T1000 (cell line): Measurements from ENCODE around the gene UBAP1.
"Not testable (repeated sequence)": the region's sequence is repeated elsewhere in the genome, so short reads cannot be mapped to it uniquely, and the experiment has no call there.

Source experiments
- DNase-seq: peaks from one replicate; lab custom pipeline; 2025; ENCODE audit warnings: mixed read lengths; lab: John Stamatoyannopoulos, UW

UBAP1 gene

DNA sequence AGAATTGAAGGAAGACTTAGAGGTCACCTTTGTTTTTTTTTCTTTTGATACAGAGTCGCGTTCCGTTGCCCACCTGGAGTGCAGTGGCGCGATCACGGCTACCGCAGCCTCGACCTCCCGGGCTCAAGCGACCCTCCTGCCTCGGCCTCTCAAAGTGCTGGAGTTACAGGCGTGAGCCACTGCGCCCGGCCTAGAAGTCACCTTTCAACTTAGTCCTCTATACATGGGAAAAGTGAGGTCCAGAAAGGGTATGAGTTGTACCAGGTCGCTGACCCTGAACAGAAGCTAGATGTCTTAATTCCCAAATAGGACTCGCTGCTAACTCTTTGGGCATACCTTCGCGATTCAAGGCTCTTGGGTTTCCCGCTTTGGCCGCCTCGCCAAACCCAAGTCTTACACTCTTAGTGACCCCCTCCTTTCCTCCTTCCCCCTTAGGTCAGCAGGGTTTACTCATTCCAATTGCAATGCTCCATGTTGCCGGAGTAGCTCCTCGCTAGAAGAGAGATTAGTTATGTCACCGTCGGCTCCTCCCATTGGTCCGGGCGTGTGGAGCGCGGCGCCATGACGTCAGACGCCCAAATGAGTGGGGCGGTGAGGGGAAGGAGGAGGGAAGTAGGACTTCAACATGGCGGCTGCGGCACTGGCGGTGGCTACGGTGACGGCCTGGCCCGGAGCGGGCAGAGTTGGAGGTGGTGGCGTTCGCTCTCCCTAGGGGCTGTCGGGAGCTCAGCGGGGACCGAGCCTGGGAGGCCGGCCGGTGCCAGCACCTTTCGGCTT lies at the start of gene UBAP1:
UBAP1 (plus strand) TSS at position 608 of the 777 bp plus-strand sequence. CDS start 41,872 bp downstream, outside the sequence.
- peak; percentile 79 for DNase-seq

DNA sequence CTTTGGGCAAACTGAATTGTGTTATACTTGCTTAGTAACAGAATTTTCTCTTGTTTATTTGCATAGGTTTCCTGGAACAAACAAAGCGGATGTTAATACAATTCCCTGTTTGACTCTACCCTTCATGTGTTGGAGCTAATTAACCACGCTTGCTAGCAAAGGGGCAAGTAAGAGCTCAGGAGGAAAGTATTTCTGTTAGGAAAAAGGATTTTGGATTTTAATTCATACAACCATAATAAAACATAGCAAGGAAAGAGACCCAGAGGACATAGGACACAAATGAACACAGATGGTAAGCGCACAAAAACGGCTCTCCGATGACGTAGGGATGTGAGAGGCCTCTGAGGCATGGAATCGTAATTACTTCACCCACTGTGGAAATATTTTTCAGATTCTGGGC lies 47.3 kb upstream of the UBAP1 start:
- DNase-seq, result no peak

DNA sequence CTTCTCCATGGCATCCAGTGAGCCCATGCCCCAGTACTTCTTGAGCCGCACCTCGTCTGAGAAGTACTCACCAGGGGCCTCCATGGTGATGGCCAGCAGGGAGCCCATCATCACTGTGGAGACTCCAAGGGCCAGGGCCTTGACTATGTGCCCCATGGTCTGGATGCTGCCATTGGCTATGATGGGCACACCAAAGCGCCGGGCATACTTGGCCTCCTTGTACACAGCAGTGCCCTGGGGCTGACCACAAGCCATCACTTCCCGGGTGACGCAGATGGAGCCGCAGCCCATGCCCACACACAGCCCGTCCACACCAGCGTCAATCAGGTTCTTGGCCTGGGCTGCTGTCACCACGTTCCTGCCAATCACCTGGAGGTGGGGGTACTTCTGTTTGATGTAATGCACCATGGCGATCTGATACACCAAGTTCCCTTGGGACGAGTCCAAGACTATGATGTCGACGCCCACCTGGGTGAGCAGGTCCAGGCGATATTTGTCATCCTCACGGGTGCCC lies 45.4 kb upstream of the UBAP1 start:
- no peak for DNase-seq

DNA sequence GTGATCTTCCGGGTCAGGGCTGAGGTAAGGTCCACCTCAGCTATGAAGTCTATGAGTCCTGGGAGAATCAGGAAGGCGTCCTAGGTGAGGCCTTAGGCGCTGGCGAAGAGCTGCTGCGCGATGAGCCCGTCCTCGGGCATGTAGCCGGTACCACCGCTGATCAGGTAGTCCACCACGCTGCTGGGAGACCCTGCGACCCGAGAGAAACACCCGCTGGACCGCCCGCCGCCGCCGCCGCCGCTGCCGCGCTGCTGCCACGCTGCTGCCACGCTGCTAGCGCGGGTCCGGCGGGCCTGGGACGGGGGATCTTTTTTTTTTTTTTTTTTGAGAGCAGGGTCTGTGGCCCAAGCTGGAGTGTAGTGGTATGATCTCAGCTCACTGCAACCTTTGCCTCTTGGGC lies 44.3 kb upstream of the UBAP1 start:
- DNase-seq, result no peak

DNA sequence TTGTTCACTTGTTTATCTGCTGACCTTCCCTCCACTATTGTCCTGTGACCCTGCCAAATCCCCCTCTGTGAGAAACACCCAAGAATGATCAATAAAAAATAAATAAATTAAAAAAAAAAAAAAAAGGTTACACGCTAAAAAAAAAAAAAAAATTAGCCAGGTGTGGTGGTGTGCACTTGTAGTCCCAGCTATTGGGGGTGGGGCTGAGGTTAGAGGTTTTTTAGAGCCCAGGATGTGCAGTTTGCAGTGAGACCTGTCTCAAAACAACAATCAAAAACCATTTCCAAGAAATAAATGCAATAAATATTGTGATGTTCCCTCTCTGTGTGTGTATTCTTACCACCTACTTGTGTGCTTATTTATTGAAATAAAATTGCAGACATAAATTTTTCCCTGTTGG lies 40.2 kb upstream of the UBAP1 start:
- not testable (repeated sequence) for DNase-seq

DNA sequence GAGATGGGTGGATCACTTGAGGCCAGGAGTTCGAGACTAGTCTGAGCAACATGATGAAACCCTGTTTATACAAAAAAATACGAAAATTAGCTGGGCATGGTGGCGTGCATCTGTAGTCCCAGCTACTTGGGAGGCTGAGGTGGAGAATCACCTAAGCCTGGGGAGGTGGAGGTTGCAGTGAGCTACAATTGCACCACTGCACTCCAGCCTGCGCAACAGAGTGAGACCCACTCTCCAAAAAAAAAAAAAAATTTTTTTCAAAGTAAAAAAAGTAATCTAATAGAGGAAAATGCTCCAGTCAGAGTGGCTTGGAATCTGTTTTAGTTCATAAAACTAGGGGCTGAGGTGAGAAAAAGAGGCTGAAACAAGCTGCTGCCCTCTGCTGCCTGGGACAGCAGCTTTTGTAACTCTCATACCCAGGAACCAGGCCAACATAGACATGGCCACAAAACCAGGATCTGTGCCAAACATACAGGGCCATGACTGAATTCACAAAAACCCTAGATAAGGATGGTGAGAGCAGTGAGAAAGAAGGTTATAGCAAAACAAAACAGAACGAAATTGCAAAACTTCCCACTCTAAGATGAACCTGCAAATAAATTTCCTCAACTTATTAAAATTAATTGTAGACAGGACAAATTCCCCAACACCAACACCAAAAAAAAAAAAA lies 39.2 kb upstream of the UBAP1 start:
- DNase-seq, result peak; percentile 2

DNA sequence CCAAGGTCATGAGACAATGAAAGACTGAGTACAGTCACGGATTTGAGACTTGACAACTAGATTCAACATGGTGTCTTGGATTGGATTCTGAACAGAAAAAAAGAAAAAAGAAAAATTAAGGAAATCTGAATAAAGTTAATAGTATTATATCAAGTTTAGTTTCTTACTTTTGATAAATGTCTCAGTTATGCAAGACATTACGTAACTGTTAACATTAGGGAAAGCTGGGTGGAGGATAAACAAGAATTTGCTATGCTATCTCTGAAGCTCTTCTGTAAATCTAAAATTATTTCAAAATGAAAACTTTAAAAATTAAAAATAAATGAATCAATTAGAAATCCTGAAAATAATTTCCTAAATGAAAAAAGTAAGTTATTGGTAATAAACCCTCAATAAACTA lies 38.0 kb upstream of the UBAP1 start:
- no peak for DNase-seq

DNA sequence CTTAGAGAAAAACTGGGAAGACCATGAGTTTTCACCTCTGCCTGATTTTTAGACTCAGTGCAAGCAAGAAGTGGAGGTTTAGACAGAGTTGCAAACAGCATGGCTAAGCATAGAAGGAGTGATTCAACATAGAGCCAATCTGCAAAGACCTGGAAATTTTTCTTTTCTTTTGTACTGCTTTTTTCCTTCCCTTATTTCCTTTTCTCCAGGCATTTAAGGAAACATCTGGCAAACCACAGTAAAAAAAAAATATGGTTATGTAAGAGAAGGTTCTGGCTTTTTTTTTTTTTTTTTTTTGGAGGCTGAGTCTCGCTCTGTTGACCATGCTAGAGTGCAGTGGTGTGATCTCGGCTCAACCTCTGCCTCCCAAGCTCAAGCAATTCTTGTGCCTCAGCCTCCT lies 35.7 kb upstream of the UBAP1 start:
- DNase-seq, result no peak

DNA sequence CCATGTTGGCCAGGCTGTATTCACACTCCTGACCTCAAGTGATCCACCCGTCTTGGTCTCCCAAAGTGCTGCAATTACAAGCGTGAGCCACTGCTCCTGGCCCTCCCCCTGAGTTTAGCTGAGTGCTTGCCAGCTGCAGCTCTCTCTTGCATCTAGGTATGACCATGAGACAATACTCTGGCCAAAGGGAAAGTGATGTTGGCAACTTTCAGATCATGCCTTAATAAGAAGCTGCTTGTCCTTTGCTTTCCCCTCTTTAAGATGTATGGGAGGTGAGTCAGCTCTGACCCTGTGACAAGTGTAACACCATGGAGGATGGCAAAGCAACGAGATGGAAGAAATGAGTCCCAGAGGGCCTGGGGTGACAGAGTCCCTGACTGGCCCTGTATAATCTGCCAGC lies 33.7 kb upstream of the UBAP1 start:
- DNase-seq, result no peak

DNA sequence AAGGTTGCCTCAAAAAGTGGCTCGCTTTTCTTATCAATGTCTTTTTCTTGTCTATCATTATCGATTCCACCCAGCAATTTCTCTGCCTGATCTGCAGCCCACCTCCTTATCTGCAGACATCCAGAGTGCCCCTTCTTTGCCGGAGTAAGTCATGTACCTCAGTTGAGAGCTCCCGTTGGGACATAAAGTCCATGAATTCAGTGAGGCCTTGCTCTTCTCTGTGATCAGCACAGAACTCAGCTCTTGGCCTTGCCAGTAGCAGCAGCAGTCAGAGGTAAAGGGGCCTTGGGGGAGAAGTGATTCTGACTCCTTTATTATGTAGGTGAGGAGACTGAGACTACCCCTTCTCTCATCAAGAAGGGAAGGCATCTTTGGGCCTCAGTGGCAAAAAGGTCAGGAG lies 27.4 kb upstream of the UBAP1 start:
- DNase-seq, result no peak

DNA sequence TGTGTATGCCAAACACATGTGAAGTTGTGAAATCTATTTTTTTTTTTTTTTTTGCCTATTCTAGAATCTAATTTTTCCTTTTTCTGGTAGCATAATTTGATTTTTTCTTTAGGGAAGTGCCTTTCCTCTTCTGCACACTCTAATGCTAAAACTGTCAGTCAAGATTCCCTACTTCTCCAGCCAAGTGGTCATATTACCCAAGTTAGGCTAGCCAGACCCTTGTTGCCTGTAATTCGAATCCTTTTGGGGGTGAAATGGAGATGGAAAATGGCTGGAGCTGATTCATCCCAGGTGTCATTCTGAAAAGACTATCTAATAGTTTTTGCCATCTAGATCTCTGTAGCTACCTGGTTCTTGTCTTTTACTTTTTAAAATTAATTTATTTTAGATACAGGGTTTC lies 24.8 kb upstream of the UBAP1 start:
- no peak for DNase-seq

DNA sequence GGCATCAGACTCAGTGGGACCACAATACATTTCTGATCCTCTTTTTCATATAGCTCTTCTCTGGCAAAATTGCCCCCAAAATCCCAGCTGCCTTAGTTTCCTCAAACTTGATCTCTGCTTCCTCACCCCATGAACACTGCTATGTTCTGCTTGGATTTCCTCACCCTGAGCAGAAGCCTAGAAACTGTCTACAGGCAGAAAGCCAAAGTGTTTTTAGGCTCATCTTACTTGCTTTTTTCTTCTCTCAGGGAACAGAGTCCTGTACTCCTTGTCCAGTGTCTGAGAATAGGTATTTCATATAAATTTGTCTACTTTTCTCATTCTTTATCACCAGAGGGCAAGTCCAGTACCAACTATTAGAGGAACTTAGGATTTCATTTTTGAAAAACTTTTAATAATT lies 21.5 kb upstream of the UBAP1 start:
- no peak for DNase-seq

DNA sequence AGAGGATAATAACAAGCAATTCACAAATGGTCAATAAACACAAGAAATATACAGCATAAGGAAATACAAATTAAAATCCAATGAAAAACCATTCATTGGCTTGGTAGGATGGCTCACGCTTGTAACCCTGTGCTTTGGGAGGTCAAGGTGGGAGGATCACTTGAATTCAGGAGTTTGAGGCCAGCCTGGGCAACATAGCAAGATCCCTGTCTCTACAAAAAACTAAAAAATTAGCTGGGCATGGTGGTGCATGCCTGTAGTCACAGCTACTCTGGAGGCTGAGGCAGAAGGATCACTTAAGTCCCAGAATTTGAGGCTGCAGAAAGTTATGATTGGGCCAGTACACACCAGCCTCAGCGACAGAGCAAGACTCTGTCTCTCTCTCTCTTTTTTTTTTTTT lies 20.9 kb upstream of the UBAP1 start:
- no peak for DNase-seq

DNA sequence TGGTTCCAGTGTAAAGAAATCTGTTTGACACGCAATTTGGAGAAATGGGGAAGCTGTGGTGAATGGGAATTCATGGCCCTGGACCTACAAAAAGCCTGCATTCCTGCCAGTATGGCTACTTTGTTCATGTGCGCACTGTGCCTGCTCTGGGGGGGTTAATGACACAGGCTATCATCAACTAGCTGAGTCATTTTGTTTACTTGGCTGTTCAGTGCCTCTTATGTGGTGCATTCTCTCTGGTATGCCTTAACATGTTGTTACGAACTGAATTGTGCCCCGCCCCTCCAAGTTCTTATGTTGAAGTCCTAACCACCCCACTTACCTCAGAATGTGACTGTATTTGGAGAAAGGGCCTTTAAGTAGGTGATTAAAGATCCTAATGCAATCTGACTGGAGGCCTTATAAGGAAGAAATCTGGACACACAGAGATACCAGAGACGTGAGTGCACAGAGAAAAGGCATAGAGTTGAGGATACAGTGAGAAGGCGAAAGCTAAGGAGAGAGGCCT lies 20.4 kb upstream of the UBAP1 start:
- peak; percentile 53 for DNase-seq

DNA sequence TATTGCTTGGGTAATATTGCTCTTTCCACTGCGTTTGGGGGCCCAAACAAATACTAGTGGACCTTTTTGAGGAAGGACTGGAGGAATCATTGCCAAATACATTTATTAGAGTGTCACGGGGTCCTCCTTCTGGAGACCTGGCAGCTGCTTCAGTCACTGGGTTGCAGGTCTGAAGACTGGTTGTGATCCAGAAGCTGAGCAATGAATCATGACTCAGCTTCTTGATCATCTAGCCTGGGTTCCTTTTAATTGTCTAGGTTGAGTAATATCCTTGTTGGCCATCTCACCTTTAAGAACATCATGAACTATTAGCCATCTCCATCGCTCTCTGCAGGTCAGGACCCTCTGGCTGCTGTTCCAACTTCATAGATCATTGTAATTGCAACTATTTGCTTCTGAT lies 15.4 kb upstream of the UBAP1 start:
- DNase-seq, result peak; percentile 14

DNA sequence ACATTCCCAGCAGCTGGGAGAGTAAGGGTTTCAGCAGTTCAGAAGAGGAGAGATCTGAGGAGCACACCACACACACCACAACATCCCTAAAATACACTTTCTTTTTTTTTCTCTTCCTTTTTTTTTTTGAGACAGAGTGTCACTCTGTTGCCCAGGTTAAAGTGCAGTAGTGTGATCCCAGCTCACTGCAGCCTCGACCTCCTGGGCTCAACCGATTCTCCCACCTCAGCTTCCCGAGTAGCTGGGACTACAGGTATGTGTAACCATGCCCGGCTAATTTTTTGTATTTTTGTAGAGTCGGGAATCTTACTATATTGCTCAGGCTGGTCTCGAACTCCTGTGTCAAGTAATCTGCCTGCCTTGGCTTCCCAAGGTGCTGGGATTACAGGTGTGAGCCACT lies 9.7 kb upstream of the UBAP1 start:
- DNase-seq, result no peak

DNA sequence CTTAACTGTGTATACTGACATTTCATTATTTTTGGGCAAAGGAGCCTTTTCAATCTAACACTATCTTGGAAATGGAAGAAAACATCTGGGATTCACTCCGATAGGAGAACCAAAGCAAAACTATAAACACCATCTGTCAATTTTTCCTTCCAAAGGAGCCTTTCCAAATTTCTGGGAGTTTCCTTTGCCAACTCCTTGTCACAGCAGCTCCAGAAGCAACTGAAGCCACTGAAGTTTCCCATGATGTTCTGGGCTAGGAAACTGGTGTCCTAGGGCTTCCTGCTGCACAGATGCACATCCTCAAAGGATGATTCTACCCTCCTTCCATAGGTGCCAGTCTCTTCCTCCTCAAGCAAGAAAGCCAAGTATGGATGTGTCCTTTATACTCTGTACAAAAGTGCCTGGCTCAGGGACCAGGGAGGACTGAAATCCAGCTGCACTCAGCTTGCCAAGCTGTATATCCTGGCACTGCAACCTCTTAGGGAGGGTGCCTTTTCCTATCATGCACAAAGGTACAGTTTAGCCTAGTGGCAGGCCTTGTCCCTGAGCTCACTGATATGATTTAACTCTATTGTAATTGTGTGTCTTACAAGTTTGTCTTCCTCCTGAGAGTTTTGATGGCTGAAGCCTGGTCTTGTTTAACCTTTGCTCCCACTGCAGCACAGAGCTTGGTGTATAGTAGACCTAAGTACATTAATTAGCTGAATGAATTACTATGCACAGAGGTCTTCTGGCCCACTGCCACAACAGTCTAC lies 8.4 kb upstream of the UBAP1 start:
- no peak for DNase-seq

DNA sequence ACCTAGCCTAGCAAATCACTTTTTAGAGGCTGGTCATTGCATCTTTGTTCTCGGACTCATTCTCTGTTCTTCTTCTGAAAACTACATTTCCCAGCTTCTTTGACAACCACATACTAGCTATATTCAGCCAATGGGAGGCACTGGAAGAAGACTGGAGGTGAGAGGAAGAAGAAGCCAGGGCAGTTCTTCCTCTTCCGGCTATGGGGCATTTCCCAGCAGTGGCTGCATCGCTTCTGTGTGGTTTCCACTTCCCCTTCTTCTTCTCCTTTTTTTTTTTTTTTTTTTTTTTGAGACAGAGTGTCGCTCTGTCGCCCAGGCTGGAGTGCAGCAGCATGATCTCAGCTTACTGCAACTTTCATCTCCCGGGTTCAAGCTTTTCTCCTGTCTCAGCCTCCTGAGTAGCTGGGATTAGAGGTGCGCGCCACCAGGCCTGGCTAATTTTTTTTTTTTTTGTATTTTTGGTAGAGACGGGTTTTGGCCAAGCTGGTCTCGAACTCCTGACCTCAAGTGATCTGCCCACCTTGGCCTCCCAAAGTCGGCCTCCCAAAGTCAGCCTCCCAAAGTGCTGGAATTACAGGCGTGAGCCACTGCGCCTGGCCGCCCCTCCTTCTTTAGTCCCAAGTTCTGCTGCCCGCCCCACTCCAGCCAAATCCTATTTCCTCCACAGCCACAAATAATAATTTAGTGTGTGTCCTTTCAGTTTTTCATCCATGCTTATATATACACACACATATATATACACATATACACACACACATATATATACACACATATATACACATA lies 6.9 kb upstream of the UBAP1 start:
- DNase-seq, result no peak

DNA sequence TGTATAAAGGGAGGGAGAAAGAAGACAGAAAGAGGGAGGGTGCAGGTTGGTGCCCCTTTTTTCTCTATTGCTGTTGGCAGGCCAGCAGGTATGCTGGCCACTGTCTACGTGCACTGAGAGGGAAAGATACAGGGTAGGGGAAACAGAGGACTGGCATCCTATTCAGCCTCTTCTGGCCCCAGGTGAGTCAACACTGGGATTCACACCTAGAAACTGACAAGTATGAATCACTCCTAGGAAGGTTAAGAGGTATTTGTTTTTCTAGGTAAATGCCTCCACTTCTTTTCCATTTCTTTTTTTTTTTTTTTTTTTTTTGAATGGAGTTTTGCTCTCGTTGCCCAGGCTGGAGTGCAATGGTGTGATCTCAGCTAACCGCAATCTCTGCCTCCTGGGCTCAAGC lies 2.8 kb upstream of the UBAP1 start:
- DNase-seq, result no peak

DNA sequence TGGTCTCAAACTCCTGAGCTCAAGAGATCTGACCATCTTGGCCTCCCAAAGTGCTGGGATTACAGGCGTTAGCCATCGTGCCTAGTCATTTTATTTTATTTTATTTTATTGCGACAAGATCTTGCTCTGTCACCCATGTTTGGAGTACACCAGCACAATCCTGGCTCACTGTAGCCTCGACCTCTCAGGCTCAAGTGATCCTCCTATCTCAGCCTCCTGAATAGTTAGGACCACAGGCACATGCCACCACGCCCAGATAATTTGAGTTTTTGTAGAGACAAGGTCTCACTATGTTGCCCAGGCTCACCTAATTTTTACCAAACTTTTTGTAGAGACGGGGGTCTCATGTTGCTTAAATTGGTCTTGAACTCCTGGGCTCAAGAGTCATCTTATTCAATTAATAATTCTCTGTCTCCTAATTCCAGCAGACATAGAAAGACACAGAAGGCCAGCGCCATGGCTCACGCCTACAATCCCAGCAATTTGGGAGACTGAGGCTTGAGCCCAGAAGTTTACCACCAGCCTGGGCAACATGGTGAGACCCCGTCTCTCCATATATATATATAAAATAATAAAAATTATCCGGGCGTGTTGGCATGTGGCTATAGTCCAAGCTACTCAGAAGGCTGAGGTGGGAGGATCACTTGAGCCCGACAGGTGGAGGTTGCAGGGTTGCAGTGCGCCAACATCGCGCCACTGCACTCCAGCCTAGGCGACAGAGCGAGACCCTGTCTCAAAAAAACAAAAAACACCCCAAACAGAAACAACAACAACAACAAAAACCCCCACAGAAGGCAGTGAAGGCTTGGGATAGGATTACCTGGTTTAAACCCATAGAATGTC lies 1.0 kb upstream of the UBAP1 start:
- no peak for DNase-seq
